MM.1S (cell line): Measurements from ENCODE around the gene FOXK1.
"Not testable (repeated sequence)": the region's sequence is repeated elsewhere in the genome, so short reads cannot be mapped to it uniquely, and the experiment has no call there.

Experiments
- DNase-seq: peaks from one replicate; pipeline ENCODE4 v3.0.0-alpha.2; 2015
- H2AFZ ChIP-seq: fragments of 300-600 bp; sonication (generic); 2 replicates; pipeline ENCODE4 v1.6.0; 2016; ENCODE audit warnings: antibody characterized with exemption, low read length
- H3F3A ChIP-seq: fragments of 300-600 bp; sonication (generic); 2 replicates; pipeline ENCODE4 v1.6.1; 2016; ENCODE audit warnings: mild to moderate bottlenecking, antibody characterized with exemption, low read length, moderate library complexity, mixed read lengths; ENCODE audit not compliant: insufficient read depth
- H3K27ac ChIP-seq: fragments of 300-600 bp; sonication (generic); 2 replicates; pipeline ENCODE4 v1.5.1; 2016; ENCODE audit warnings: mild to moderate bottlenecking, low read length
- H3K27me3 ChIP-seq: fragments of 300-600 bp; sonication (generic); replicated peaks from 2 replicates; pipeline ENCODE4 v1.6.0; 2016; ENCODE audit warnings: low read length; ENCODE audit not compliant: insufficient read depth
- H3K36me3 ChIP-seq: fragments of 300-600 bp; sonication (generic); replicated peaks from 2 replicates; pipeline ENCODE4 v1.6.1; 2016; ENCODE audit warnings: mild to moderate bottlenecking, low read length, mixed read lengths; ENCODE audit not compliant: insufficient read depth
- H3K4me1 ChIP-seq: fragments of 300-600 bp; sonication (generic); 2 replicates; pipeline ENCODE4 v1.6.1; 2016; ENCODE audit warnings: low read length, mixed read lengths
- H3K4me2 ChIP-seq: fragments of 300-600 bp; sonication (generic); 2 replicates; pipeline ENCODE4 v1.6.0; 2016; ENCODE audit warnings: low read depth, low read length
- H3K4me3 ChIP-seq: fragments of 300-600 bp; sonication (generic); 2 replicates; pipeline ENCODE4 v1.5.1; 2016; ENCODE audit warnings: low read length, mixed read lengths
- H3K79me2 ChIP-seq: fragments of 300-600 bp; sonication (generic); 2 replicates; pipeline ENCODE4 v1.6.1; 2016; ENCODE audit warnings: mixed run types, low read length, mixed read lengths
- H3K9ac ChIP-seq: fragments of 300-600 bp; sonication (generic); 2 replicates; pipeline ENCODE4 v1.6.1; 2016; ENCODE audit warnings: low read length, mixed read lengths
- H3K9me2 ChIP-seq: fragments of 300-600 bp; sonication (generic); replicated peaks from 2 replicates; pipeline ENCODE4 v1.6.1; 2016; ENCODE audit warnings: mild to moderate bottlenecking, low read length, mixed read lengths; ENCODE audit not compliant: insufficient read depth
- H3K9me3 ChIP-seq: fragments of 300-600 bp; sonication (generic); replicated peaks from 2 replicates; pipeline ENCODE4 v1.6.1; 2016; ENCODE audit warnings: mild to moderate bottlenecking, low read length, mixed read lengths; ENCODE audit not compliant: insufficient read depth
- H4K20me1 ChIP-seq: fragments of 300-600 bp; sonication (generic); 2 replicates; pipeline ENCODE4 v1.6.1; 2016; ENCODE audit warnings: mild to moderate bottlenecking, low read length, moderate library complexity, mixed read lengths; ENCODE audit not compliant: insufficient read depth
- EZH2 ChIP-seq: fragments of 300-600 bp; sonication (generic); optimal IDR thresholded peaks from 2 replicates; pipeline ENCODE3; 2017; ENCODE audit warnings: low read depth, mild to moderate bottlenecking, antibody characterized with exemption, low read length, mixed read lengths
- EZH2phosphoT487 ChIP-seq: fragments of 300-600 bp; sonication (generic); IDR thresholded peaks from 2 replicates; pipeline ENCODE4 v1.6.1; 2018; ENCODE audit warnings: antibody characterized with exemption, low read length
- TF ChIP-seq, protein P1 (sequence below): fragments of 300-600 bp; sonication (generic); IDR thresholded peaks from 2 replicates; pipeline ENCODE4 v1.5.1; 2016; ENCODE audit warnings: antibody characterized with exemption, low read length, mixed read lengths

Gene FOXK1

DNA sequence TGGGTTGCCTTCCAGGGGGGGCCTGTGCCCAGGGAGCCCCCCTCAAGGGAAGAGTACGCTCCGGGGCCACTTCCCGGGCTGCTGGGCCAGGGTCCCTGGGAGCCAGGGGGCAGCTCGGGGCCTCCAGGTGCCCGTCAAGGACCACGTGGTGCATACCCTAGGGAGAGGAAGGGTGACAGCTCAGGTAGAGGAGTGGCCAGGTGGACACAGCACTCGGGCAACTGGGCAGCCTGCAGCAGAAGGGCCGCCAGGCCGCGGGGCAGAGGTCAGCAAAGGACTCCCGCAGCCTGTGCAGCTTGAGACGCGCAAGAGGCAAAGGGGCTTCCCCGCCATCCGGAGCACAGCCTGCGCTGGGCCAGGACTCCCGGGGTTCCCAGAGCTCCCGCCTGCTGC is 119.7 kb downstream of the FOXK1 start:
- H3F3A ChIP-seq: no peaks in the 10 kb centered on the region
- H3K9me2 ChIP-seq: no peaks in the 10 kb centered on the region
- H3K36me3 ChIP-seq: no peaks in the 10 kb centered on the region
- no peak for DNase-seq
- H3K4me1 ChIP-seq: no peaks in the 10 kb centered on the region
- no peak overlapping the region for H3K4me3 ChIP-seq
- H3K27me3 ChIP-seq: peaks cover 24% of the 10 kb centered on the region
- no peak overlapping the region for H3K9ac ChIP-seq
- H3K79me2 ChIP-seq: no peaks in the 10 kb centered on the region
- H3K4me2 ChIP-seq: no peak overlapping the region
- no peaks in the 10 kb centered on the region for H4K20me1 ChIP-seq
- TF ChIP-seq EZH2 (no peak), EZH2phosphoT487 (no peak)
- TF ChIP-seq, protein P1, sequence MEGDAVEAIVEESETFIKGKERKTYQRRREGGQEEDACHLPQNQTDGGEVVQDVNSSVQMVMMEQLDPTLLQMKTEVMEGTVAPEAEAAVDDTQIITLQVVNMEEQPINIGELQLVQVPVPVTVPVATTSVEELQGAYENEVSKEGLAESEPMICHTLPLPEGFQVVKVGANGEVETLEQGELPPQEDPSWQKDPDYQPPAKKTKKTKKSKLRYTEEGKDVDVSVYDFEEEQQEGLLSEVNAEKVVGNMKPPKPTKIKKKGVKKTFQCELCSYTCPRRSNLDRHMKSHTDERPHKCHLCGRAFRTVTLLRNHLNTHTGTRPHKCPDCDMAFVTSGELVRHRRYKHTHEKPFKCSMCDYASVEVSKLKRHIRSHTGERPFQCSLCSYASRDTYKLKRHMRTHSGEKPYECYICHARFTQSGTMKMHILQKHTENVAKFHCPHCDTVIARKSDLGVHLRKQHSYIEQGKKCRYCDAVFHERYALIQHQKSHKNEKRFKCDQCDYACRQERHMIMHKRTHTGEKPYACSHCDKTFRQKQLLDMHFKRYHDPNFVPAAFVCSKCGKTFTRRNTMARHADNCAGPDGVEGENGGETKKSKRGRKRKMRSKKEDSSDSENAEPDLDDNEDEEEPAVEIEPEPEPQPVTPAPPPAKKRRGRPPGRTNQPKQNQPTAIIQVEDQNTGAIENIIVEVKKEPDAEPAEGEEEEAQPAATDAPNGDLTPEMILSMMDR: no peak
- no peak overlapping the region for H3K27ac ChIP-seq
- no peak overlapping the region for H2AFZ ChIP-seq
- H3K9me3 ChIP-seq: no peaks in the 10 kb centered on the region

DNA sequence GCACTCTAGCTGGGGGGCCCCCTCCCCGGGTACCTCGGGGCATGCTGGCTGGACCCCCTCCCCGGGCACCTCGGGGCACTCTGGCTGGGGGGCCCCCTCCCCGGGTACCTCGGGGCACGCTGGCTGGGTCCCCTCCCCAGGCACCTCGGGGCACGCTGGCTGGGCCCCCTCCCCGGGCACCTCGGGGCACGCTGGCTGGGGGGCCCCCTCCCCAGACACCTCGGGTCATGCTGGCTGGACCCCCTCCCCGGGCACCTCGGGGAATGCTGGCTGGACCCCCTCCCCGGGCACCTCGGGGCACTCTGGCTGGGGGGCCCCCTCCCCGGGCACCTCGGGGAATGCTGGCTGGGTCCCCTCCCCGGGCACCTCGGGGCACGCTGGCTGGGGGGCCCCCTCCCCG is 120.5 kb downstream of the FOXK1 start:
- H4K20me1 ChIP-seq, H3K9me3 ChIP-seq, H2AFZ ChIP-seq, H3K4me2 ChIP-seq, H3K79me2 ChIP-seq, DNase-seq, H3K9ac ChIP-seq, H3K9me2 ChIP-seq, H3K27ac ChIP-seq, H3F3A ChIP-seq, H3K36me3 ChIP-seq, H3K4me3 ChIP-seq, H3K4me1 ChIP-seq: not testable (repeated sequence)
- peaks cover 29% of the 10 kb centered on the region for H3K27me3 ChIP-seq

DNA sequence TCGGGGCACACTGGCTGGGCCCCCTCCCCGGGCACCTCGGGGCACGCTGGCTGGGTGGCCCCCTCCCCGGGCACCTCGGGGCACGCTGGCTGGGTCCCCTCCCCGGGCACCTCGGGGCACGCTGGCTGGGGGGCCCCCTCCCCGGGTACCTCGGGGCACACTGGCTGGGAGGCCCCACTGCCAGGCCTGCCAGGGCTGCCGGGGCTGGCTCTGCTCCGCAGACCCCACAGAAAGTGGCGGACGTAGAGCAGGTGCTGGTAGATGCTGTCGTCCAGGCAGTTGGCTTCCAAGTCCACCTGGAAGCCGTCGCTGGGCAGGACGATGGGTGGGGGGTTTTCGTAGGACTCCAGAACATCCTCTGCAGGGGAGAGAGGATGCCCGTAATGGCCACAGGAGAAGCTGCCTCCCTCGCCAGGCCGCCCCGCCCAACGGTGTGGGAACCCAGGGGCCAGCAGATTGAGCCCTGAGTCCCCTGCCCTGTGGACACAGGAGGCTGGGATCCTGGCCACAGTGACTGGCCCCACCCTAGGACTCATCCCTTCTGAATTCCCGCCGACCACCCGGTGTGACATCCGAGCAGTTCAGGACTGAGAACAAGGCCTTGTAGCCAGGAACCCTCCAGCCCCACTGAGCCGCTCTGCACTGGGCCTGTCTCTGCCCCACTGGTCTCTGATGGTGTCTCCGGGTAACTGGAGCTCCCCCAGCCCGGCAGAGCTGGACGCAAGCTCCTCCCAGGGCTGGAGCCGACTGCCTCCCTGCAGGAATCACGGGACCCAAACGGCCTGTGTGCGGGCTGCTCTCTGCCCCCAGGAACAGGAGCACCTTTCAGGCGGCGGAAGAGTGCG is 121.5 kb downstream of the FOXK1 start:
- H3F3A ChIP-seq: no peaks in the 10 kb centered on the region

More for the DNA sequence above, 121.5 kb downstream of the FOXK1 start:
- H3K27me3 ChIP-seq: peaks cover 39% of the 10 kb centered on the region
- TF ChIP-seq, protein P1: no peak
- H3K79me2 ChIP-seq: no peaks in the 10 kb centered on the region
- H2AFZ ChIP-seq: no peak overlapping the region
- H3K27ac ChIP-seq: no peak overlapping the region
- no peak overlapping the region for H3K4me2 ChIP-seq
- DNase-seq: no peak
- H3K9ac ChIP-seq: no peak overlapping the region
- no peaks in the 10 kb centered on the region for H3K4me1 ChIP-seq
- H3K9me2 ChIP-seq: no peaks in the 10 kb centered on the region
- no peaks in the 10 kb centered on the region for H3K9me3 ChIP-seq
- H4K20me1 ChIP-seq: no peaks in the 10 kb centered on the region
- H3K36me3 ChIP-seq: no peaks in the 10 kb centered on the region
- no peak overlapping the region for H3K4me3 ChIP-seq
